Body of pancreas (tissue), 4 donors: ENCODE results near the gene DAB2IP.

Experiments used
- POLR2A ChIP-seq, 3 donors: fragments of 450-650 bp; IDR thresholded peaks; one replicate each; pipeline ENCODE4 v1.6.1; 2016; ENCODE audit warnings: antibody characterized with exemption in 3 of 3, mild to moderate bottlenecking in 2 of 3
- TF ChIP-seq, protein P1 (sequence below), 7 experiments: fragments of 450-650 bp in 4 of 7; fragments of 200-600 bp in 3 of 7; sonication (generic) in 3 of 7; IDR thresholded peaks; one replicate each; pipeline ENCODE4 v1.5.1; 2016 to 2019; ENCODE audit warnings: antibody characterized with exemption in 7 of 7

DNA sequence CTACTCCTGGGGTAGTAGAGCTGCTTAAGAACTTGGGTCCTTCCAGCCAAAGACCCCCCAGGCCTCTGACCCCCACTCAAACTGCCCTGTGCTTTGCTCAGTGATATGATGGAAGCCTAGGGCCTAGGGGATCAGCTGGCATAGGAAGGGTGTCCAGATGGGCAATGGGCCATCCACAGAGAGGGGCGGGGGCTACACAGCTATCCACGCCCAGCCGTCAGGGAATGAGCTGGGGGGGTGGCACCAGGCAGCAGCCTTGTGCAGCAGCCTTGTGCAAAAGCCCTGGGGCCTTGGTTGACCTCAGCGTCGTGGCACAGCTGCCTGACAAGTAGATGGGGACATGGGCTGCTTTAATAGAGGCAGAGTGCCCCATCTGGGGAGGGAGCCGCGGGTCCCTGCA, 43.2 kb downstream of the DAB2IP start:
- TF ChIP-seq, protein P1, sequence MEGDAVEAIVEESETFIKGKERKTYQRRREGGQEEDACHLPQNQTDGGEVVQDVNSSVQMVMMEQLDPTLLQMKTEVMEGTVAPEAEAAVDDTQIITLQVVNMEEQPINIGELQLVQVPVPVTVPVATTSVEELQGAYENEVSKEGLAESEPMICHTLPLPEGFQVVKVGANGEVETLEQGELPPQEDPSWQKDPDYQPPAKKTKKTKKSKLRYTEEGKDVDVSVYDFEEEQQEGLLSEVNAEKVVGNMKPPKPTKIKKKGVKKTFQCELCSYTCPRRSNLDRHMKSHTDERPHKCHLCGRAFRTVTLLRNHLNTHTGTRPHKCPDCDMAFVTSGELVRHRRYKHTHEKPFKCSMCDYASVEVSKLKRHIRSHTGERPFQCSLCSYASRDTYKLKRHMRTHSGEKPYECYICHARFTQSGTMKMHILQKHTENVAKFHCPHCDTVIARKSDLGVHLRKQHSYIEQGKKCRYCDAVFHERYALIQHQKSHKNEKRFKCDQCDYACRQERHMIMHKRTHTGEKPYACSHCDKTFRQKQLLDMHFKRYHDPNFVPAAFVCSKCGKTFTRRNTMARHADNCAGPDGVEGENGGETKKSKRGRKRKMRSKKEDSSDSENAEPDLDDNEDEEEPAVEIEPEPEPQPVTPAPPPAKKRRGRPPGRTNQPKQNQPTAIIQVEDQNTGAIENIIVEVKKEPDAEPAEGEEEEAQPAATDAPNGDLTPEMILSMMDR (IDR thresholded peaks at IDR 0.05): no peak
- TF ChIP-seq POLR2A (IDR thresholded peaks at IDR 0.05): no peak
